ENCODE results near the gene PITPNM1. TPM values are rescaled to one million over a fixed set of nuclear protein-coding genes. Genes with fewer than 3 reads are reported as not detected.

Gene PITPNM1
- total RNA-seq, 1 donor from 2014 or later = 11.5 TPM

- no peaks in the 10 kb centered on the region for H3K36me3 Mint-ChIP-seq (ENCODE audit: low read depth, unreplicated experiment)
- H3K9me3 Mint-ChIP-seq (ENCODE audit: unreplicated experiment) = no peaks in the 10 kb centered on the region
- TF ChIP-seq, protein P1, sequence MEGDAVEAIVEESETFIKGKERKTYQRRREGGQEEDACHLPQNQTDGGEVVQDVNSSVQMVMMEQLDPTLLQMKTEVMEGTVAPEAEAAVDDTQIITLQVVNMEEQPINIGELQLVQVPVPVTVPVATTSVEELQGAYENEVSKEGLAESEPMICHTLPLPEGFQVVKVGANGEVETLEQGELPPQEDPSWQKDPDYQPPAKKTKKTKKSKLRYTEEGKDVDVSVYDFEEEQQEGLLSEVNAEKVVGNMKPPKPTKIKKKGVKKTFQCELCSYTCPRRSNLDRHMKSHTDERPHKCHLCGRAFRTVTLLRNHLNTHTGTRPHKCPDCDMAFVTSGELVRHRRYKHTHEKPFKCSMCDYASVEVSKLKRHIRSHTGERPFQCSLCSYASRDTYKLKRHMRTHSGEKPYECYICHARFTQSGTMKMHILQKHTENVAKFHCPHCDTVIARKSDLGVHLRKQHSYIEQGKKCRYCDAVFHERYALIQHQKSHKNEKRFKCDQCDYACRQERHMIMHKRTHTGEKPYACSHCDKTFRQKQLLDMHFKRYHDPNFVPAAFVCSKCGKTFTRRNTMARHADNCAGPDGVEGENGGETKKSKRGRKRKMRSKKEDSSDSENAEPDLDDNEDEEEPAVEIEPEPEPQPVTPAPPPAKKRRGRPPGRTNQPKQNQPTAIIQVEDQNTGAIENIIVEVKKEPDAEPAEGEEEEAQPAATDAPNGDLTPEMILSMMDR (IDR thresholded peaks at IDR 0.05; ENCODE audit: unreplicated experiment) = no peak
- no peak overlapping the region for H3K4me3 Mint-ChIP-seq (ENCODE audit: unreplicated experiment)
- peaks cover 6% of the 10 kb centered on the region for H3K4me1 Mint-ChIP-seq (ENCODE audit: unreplicated experiment)
- H3K27me3 Mint-ChIP-seq (ENCODE audit: unreplicated experiment) = peaks cover 9% of the 10 kb centered on the region
- no peak for DNase-seq (ENCODE audit: low spot score)
- no peak overlapping the region for H3K27ac Mint-ChIP-seq (ENCODE audit: unreplicated experiment)
These were observed 16.0 kb upstream of the PITPNM1 start for GRCh38 chr11:67520856-67521824.

DNA sequence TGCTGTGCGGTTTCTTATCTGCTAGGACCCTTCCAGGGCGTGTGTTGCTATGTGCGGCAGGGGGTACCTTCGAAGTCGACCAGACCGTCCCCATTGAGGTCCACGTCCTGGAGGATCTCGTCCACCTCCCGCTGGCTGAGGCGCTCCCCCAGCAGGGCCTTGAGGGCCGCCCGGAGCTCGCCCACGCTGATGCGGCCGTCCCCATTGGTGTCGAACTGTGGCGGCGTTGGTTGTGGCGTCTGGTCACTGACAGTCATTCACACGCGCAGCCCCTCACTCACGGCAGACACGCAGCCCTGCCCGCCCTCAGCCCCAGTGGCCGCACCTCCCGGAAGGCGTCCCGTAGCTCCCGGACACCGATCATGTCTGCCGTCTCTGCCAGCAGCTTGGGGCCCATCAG lies 14.6 kb upstream of the PITPNM1 start:
- no peaks in the 10 kb centered on the region for H3K9me3 Mint-ChIP-seq (ENCODE audit: unreplicated experiment)
- peaks cover 12% of the 10 kb centered on the region for H3K27me3 Mint-ChIP-seq (ENCODE audit: unreplicated experiment)
- no peak overlapping the region for H3K4me3 Mint-ChIP-seq (ENCODE audit: unreplicated experiment)
- TF ChIP-seq, protein P1 (IDR thresholded peaks at IDR 0.05; ENCODE audit: unreplicated experiment) = no peak
- no peak overlapping the region for H3K27ac Mint-ChIP-seq (ENCODE audit: unreplicated experiment)
- no peak for DNase-seq (ENCODE audit: low spot score)
- peaks cover 6% of the 10 kb centered on the region for H3K4me1 Mint-ChIP-seq (ENCODE audit: unreplicated experiment)
- H3K36me3 Mint-ChIP-seq (ENCODE audit: low read depth, unreplicated experiment) = no peaks in the 10 kb centered on the region

DNA sequence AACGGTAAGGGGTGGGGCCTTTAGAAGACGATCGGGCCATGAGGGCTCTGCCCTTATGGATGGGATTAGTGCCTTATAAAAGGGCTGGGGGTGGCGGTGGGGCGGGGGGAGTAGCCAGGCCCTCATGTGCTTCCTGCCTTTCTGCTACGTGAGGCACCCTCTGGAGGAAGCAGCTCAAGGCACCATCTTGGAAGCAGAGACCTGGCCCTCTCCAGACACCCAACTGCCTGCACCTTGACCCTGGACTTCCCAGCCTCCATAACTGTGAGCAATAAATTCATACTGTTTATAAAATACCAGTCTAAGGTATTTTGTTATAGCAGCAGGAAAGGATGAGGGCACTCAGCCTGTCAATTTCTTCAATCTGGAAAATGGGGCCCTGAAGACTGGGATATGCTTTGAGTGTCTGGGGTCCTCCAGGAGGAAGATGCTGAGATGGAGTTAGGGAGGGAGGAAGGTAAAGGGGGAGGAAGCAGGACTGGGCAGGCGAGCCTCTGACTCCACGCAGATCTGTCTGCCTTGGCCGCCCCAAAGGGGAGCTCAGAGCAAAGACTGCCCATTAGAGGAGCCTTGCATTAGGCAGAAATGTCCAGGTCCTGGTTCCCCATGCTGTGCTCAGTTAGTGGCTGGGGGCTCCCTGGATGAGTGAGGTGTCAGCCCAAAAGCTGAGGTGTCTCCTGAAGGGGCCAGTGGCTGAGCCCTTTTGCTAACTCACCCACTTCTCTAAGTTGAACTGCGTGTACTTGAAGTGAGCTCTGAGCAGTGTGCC lies 12.8 kb upstream of the PITPNM1 start:
- Mint-ChIP-seq H3K4me1 (ENCODE audit: unreplicated experiment) (peaks cover 6% of the 10 kb centered on the region), H3K27ac (ENCODE audit: unreplicated experiment) (no peak overlapping the region), H3K27me3 (ENCODE audit: unreplicated experiment) (peaks cover 8% of the 10 kb centered on the region), H3K9me3 (ENCODE audit: unreplicated experiment) (no peaks in the 10 kb centered on the region), H3K4me3 (ENCODE audit: unreplicated experiment) (no peak overlapping the region), H3K36me3 (ENCODE audit: low read depth, unreplicated experiment) (no peaks in the 10 kb centered on the region)
- DNase-seq (ENCODE audit: low spot score) = no peak
- TF ChIP-seq, protein P1 (IDR thresholded peaks at IDR 0.05; ENCODE audit: unreplicated experiment) = no peak

DNA sequence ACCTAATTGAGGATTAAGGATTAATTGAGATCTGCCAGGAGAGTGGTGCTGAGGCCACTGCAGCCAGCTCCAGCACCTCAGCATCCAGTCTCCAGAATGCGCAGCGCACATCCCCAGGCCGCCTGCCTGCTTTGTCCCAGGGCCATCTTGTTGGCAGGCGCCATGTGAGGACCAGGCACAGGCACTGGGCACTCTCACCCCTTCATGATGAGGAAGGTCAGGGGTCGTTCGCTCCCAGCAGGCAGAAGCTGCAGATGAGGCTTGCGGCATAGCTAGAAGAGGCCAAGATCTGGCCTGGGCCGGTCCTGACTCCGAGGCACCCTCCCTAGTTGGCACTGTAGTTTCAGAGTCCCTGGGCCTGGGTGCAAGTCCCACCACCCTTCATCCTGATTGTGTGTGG lies 11.6 kb upstream of the PITPNM1 start:
- Mint-ChIP-seq H3K27me3 (ENCODE audit: unreplicated experiment) (peaks cover 8% of the 10 kb centered on the region), H3K27ac (ENCODE audit: unreplicated experiment) (no peak overlapping the region), H3K36me3 (ENCODE audit: low read depth, unreplicated experiment) (no peaks in the 10 kb centered on the region), H3K9me3 (ENCODE audit: unreplicated experiment) (no peaks in the 10 kb centered on the region), H3K4me1 (ENCODE audit: unreplicated experiment) (peaks cover 6% of the 10 kb centered on the region), H3K4me3 (ENCODE audit: unreplicated experiment) (no peak overlapping the region)
- TF ChIP-seq, protein P1 (IDR thresholded peaks at IDR 0.05; ENCODE audit: unreplicated experiment) = no peak
- no peak for DNase-seq (ENCODE audit: low spot score)
